Measurements from ENCODE around the gene TMEM207. TPM values are rescaled to one million over a fixed set of nuclear protein-coding genes. Genes with fewer than 3 reads are reported as not detected.

The TMEM207 gene
- not detected in 2 replicates for polyA plus RNA-seq (2012; rRNA removed)
- not detected in 2 replicates for polyA plus RNA-seq (2012; cell fraction: cytosol; rRNA removed)
- not detected in 2 replicates for polyA plus RNA-seq (2012; cell fraction: nucleus; rRNA removed)

GRCh38 chr3:190449801-190450200 lies at the start of gene TMEM207:
Gene TMEM207, minus strand, starts transcription at chr3:190449901. Its CDS starts 92 bp downstream, at chr3:190449809.
- TF ChIP-seq REST (IDR thresholded peaks at IDR 0.05; ENCODE audit: low read depth, low read length) (no peak), SIN3A (IDR thresholded peaks at IDR 0.05; ENCODE audit: borderline replicate concordance, low read depth, low read length) (no peak), TAF1 (IDR thresholded peaks at IDR 0.05; ENCODE audit: borderline replicate concordance, low read depth, low read length) (no peak), ZBTB33 (IDR thresholded peaks at IDR 0.05; ENCODE audit: borderline replicate concordance, low read depth) (no peak), MEF2A (IDR thresholded peaks at IDR 0.05; ENCODE audit: borderline replicate concordance, low read depth) (no peak), CHD2 (IDR thresholded peaks at IDR 0.05; ENCODE audit: low read length, partially characterized antibody) (no peak), NFIC (IDR thresholded peaks at IDR 0.05; ENCODE audit: borderline replicate concordance) (no peak), NRF1 (IDR thresholded peaks at IDR 0.05; ENCODE audit: low read depth, low read length) (no peak), JUND (IDR thresholded peaks at IDR 0.05) (no peak), RXRA (IDR thresholded peaks at IDR 0.05; ENCODE audit: borderline replicate concordance, low read depth) (no peak), ELF1 (IDR thresholded peaks at IDR 0.05) (no peak), GABPA (IDR thresholded peaks at IDR 0.05; ENCODE audit: low read depth) (no peak), GATA2 (CRISPR knock-in tag; IDR thresholded peaks at IDR 0.05) (no peak), RFX5 (IDR thresholded peaks at IDR 0.05; ENCODE audit: low read length) (no peak), TCF12 (IDR thresholded peaks at IDR 0.05) (no peak)
- TF ChIP-seq, protein P1, sequence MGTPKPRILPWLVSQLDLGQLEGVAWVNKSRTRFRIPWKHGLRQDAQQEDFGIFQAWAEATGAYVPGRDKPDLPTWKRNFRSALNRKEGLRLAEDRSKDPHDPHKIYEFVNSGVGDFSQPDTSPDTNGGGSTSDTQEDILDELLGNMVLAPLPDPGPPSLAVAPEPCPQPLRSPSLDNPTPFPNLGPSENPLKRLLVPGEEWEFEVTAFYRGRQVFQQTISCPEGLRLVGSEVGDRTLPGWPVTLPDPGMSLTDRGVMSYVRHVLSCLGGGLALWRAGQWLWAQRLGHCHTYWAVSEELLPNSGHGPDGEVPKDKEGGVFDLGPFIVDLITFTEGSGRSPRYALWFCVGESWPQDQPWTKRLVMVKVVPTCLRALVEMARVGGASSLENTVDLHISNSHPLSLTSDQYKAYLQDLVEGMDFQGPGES (IDR thresholded peaks at IDR 0.05; ENCODE audit: low read depth, low read length), result no peak
- TF ChIP-seq, protein P2, sequence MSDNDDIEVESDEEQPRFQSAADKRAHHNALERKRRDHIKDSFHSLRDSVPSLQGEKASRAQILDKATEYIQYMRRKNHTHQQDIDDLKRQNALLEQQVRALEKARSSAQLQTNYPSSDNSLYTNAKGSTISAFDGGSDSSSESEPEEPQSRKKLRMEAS (IDR thresholded peaks at IDR 0.05; ENCODE audit: low read depth), result no peak
- TF ChIP-seq, protein P3, sequence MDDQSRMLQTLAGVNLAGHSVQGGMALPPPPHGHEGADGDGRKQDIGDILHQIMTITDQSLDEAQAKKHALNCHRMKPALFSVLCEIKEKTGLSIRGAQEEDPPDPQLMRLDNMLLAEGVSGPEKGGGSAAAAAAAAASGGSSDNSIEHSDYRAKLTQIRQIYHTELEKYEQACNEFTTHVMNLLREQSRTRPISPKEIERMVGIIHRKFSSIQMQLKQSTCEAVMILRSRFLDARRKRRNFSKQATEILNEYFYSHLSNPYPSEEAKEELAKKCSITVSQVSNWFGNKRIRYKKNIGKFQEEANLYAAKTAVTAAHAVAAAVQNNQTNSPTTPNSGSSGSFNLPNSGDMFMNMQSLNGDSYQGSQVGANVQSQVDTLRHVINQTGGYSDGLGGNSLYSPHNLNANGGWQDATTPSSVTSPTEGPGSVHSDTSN (IDR thresholded peaks at IDR 0.05), result no peak
- H3K4me3 ChIP-seq (ENCODE audit: low read depth in 2 of 2, low read length in 1 of 2), result no peak within 1 kb of the TSS
- no peak within 1 kb of the TSS for H3K9ac ChIP-seq
- POLR2A ChIA-PET, result no interaction called here
- no peak for DNase-seq
- no peak within 1 kb of the TSS for H3K4me2 ChIP-seq
- WGBS (ENCODE audit: low lambda C conversion rate), result 8% methylated on average over 1 of the region's 1 CpG
- CTCF ChIA-PET, result interaction anchor here (0.6 to 0.8 kb wide), 2 partner anchors 10 to 47 kb away, joined by 3 read pairs; no protein-coding TSS in a partner anchor
- no peaks in the 10 kb centered on the region; the same call in 1 of the 2 replicates for H3K27me3 ChIP-seq (ENCODE audit: insufficient read depth)
- no peaks in the 10 kb centered on the region for H3K4me1 ChIP-seq (ENCODE audit: control insufficient read depth in 1 of 2, insufficient read depth in 2 of 2, low read depth in 1 of 2, low read length in 1 of 2)
- H3K36me3 ChIP-seq (replicated peaks in 1 of 2; ENCODE audit: control insufficient read depth in 1 of 2, insufficient read depth in 2 of 2, low read length in 1 of 2), result no peaks in the 10 kb centered on the region
- no peaks in the 10 kb centered on the region for H3F3A ChIP-seq (replicated peaks; ENCODE audit: insufficient read depth)
- H3K9me2 ChIP-seq, result no peaks in the 10 kb centered on the region
- H2AFZ ChIP-seq (ENCODE audit: low read depth), result no peak within 1 kb of the TSS
- H3K9me3 ChIP-seq, result no peaks in the 10 kb centered on the region
- no peaks in the 10 kb centered on the region for H3K79me2 ChIP-seq (ENCODE audit: insufficient read depth)
- no peak within 1 kb of the TSS for H3K27ac ChIP-seq (ENCODE audit: low read depth in 2 of 2, low read length in 1 of 2)
- H4K20me1 ChIP-seq (ENCODE audit: insufficient read depth), result no peaks in the 10 kb centered on the region

Data from SK-N-SH (cell line).